Mononuclear cell (primary cell): ENCODE results near the gene SOD2. TPM values are rescaled to one million over a fixed set of nuclear protein-coding genes. Genes with fewer than 3 reads are reported as not detected.

Source experiments
- H3K27me3 ChIP-seq: 2 replicates; pipeline ENCODE4 v1.6.0; 2011; ENCODE audit warnings: low read length, control low read depth; ENCODE audit not compliant: insufficient read depth
- H3K4me1 ChIP-seq: 2 replicates; pipeline ENCODE4 v1.5.1; 2011; ENCODE audit warnings: mild to moderate bottlenecking, low read length, control low read depth; ENCODE audit not compliant: insufficient read depth
- H3K4me3 ChIP-seq: 2 replicates; pipeline ENCODE4 v1.5.1; 2011; ENCODE audit warnings: mild to moderate bottlenecking, low read length, moderate library complexity
- H3K9me3 ChIP-seq: 2 replicates; pipeline ENCODE4 v1.5.1; 2011; ENCODE audit warnings: low read depth, mild to moderate bottlenecking, control low read depth, low read length
- total RNA-seq: library from RNA; depleted of rRNA; stranded (reverse); fragments of >200 nt; gene quantifications from one replicate; pipeline ENCODE4 v1.2.3, GENCODE V29; 2012

Gene SOD2
- total RNA-seq, 1 donor: 932 TPM

- no peaks in the 10 kb centered on the region for H3K9me3 ChIP-seq
These were observed 46.9 kb downstream of the SOD2 start for GRCh38 chr6:159646116-159646515.

GRCh38 chr6:159645640-159646039 is 47.4 kb downstream of the SOD2 start:
- H3K9me3 ChIP-seq: no peaks in the 10 kb centered on the region
- H3K4me1 ChIP-seq: no peaks in the 10 kb centered on the region
- H3K4me3 ChIP-seq: no peak overlapping the region
- H3K27me3 ChIP-seq: no peaks in the 10 kb centered on the region

More at GRCh38 chr6:159646116-159646515, 46.9 kb downstream of the SOD2 start:
- no peak overlapping the region for H3K4me3 ChIP-seq
- H3K4me1 ChIP-seq: no peaks in the 10 kb centered on the region
- no peaks in the 10 kb centered on the region for H3K27me3 ChIP-seq

Other genes with a start within 250 kb of the SOD2 start
- gene WTAP, start 34.3 kb upstream of the SOD2 start, total RNA-seq: 267 TPM
- gene ACAT2, start 68.8 kb upstream of the SOD2 start, total RNA-seq: 10.5 TPM
- 137 TPM for gene TCP1, start 96.4 kb upstream of the SOD2 start, total RNA-seq
- gene MRPL18, start 97.2 kb upstream of the SOD2 start, total RNA-seq: 12.1 TPM
- 0.10 TPM for gene PNLDC1, start 107.0 kb upstream of the SOD2 start, total RNA-seq
- gene MAS1, start 197.7 kb upstream of the SOD2 start, total RNA-seq: 0.10 TPM